ENCODE data around the gene CERS4.

DNA sequence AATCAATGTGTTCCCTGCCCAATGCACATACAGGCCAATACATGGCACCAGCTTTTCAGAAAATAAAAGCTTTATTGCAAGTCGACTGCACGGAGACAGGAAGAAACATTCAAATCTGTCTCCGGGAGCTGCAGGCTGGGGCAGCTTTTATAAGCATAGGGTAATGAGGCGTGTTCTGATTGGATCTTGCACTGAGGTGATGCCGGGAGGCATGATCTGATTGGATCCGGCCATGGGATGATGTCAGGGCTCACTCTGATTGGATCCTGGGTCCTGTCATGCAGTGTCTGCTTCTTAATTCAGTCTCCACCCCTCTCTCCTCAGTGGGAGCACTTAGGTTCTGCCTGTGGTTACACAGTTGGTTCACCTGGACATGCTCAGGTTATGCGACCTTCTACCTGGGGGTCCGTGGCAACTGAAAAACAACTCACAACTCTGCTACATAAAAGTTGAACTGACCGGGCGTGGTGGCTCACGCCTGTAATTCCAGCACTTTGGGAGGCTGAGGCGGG, 48.0 kb upstream of the CERS4 start:
- no peak for TF ChIP-seq EZH2phosphoT487 (IDR thresholded peaks at IDR 0.05; ENCODE audit: borderline replicate concordance, low read length)
- TF ChIP-seq, protein P1, sequence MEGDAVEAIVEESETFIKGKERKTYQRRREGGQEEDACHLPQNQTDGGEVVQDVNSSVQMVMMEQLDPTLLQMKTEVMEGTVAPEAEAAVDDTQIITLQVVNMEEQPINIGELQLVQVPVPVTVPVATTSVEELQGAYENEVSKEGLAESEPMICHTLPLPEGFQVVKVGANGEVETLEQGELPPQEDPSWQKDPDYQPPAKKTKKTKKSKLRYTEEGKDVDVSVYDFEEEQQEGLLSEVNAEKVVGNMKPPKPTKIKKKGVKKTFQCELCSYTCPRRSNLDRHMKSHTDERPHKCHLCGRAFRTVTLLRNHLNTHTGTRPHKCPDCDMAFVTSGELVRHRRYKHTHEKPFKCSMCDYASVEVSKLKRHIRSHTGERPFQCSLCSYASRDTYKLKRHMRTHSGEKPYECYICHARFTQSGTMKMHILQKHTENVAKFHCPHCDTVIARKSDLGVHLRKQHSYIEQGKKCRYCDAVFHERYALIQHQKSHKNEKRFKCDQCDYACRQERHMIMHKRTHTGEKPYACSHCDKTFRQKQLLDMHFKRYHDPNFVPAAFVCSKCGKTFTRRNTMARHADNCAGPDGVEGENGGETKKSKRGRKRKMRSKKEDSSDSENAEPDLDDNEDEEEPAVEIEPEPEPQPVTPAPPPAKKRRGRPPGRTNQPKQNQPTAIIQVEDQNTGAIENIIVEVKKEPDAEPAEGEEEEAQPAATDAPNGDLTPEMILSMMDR (IDR thresholded peaks at IDR 0.05; ENCODE audit: low read depth, low read length, poor library complexity, severe bottlenecking): no peak

Measured in DOHH2 (cell line).